ENCODE data around the gene ZNF77. TPM values are rescaled to one million over a fixed set of nuclear protein-coding genes. Genes with fewer than 3 reads are reported as not detected.
A peak's percentile ranks its signal among the peaks of the same experiment; 100 is the strongest.

The ZNF77 gene
- total RNA-seq, 4 donors from 2014 or later: 5.1 to 7.0 (median 6.2) TPM

GRCh38 chr19:2923510-2923909 is 21.3 kb downstream of the ZNF77 start:
- Histone ChIP-seq H3K4me3 (replicated peaks in 1 of 3) (no peak overlapping the region), H3K9me3 (no peaks in the 10 kb centered on the region), H3K27me3 (no peaks in the 10 kb centered on the region), H3K4me1 (peaks cover 0 to 13% of the 10 kb centered on the region in 2 donors), H3K27ac (no peak overlapping the region), H3K36me3 (no peaks in the 10 kb centered on the region)
- 50 to 65% methylated on average over 4 of the region's 4 CpGs for WGBS, 2 donors
- intact Hi-C loops (cut with DNase I): no loop called here
- TF ChIP-seq, protein P1, sequence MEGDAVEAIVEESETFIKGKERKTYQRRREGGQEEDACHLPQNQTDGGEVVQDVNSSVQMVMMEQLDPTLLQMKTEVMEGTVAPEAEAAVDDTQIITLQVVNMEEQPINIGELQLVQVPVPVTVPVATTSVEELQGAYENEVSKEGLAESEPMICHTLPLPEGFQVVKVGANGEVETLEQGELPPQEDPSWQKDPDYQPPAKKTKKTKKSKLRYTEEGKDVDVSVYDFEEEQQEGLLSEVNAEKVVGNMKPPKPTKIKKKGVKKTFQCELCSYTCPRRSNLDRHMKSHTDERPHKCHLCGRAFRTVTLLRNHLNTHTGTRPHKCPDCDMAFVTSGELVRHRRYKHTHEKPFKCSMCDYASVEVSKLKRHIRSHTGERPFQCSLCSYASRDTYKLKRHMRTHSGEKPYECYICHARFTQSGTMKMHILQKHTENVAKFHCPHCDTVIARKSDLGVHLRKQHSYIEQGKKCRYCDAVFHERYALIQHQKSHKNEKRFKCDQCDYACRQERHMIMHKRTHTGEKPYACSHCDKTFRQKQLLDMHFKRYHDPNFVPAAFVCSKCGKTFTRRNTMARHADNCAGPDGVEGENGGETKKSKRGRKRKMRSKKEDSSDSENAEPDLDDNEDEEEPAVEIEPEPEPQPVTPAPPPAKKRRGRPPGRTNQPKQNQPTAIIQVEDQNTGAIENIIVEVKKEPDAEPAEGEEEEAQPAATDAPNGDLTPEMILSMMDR (IDR thresholded peaks at IDR 0.05): no peak
- no peak for TF ChIP-seq POLR2A (IDR thresholded peaks at IDR 0.05)
- DNase-seq: no peak

DNA sequence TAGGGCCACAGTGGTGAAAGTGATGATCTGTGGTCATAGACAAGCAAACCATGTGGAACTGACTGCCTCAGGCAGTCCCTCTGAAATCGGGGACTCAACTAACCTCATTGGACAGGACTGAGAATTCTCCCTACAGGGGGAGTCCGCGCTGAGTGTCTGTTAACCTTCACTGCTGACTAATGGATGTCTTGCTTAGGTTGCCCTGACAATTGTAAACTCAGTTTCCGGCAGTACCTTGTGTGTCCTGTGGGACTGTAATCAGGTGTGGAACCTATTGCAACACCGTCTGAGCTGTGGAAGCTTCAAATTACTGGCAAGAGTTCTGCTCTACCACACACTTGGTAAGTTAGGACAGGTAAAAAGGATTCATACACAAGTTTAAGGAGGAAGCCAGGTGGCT is 21.8 kb downstream of the ZNF77 start:
- no peak for TF ChIP-seq POLR2A (IDR thresholded peaks at IDR 0.05)
- TF ChIP-seq, protein P1 (IDR thresholded peaks at IDR 0.05): peak in 3 of 6 experiments; percentile 28 to 40 (median 33)
- WGBS, 2 donors: 31 to 49% methylated on average over 5 of the region's 5 CpGs
- intact Hi-C loops (cut with DNase I): no loop called here
- H3K27me3 ChIP-seq: no peaks in the 10 kb centered on the region
- no peak overlapping the region for H3K4me3 ChIP-seq (replicated peaks in 1 of 3)
- peaks cover 0 to 13% of the 10 kb centered on the region in 2 donors for H3K4me1 ChIP-seq
- H3K36me3 ChIP-seq: peaks cover 2 to 3% of the 10 kb centered on the region in 2 donors
- no peaks in the 10 kb centered on the region for H3K9me3 ChIP-seq
- DNase-seq: peak; percentile 25 to 49
- H3K27ac ChIP-seq: no peak overlapping the region

DNA sequence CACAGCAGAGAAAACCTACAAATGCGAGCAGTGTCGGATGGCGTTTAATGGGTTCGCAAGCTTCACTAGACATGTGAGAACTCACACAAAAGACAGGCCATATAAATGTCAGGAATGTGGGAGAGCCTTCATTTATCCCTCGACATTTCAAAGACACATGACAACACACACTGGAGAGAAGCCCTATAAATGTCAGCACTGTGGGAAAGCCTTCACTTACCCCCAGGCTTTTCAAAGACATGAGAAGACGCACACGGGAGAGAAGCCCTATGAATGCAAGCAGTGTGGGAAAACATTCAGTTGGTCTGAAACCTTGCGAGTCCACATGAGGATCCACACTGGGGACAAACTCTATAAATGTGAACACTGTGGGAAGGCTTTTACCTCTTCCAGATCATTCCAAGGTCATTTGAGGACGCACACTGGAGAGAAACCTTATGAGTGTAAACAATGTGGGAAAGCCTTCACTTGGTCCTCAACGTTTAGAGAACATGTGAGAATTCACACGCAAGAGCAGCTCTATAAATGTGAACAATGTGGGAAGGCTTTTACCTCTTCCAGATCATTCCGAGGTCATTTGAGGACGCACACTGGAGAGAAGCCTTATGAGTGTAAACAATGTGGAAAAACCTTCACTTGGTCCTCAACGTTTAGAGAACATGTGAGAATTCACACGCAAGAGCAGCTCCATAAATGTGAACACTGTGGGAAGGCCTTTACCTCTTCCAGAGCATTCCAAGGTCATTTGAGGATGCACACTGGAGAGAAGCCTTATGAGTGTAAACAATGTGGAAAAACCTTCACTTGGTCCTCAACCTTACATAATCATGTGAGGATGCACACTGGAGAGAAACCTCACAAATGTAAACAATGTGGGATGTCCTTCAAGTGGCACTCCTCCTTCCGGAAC is 27.2 kb downstream of the ZNF77 start:
- TF ChIP-seq POLR2A (IDR thresholded peaks at IDR 0.05): no peak
- TF ChIP-seq, protein P1 (IDR thresholded peaks at IDR 0.05): no peak
- no peaks in the 10 kb centered on the region for H3K27me3 ChIP-seq
- intact Hi-C loops (cut with DNase I): no loop called here
- WGBS, 2 donors: 90 to 93% methylated on average over 16 of the region's 16 CpGs
- H3K9me3 ChIP-seq: no peaks in the 10 kb centered on the region
- H3K36me3 ChIP-seq: peaks cover 21 to 25% of the 10 kb centered on the region in 2 donors
- no peak overlapping the region for H3K27ac ChIP-seq
- H3K4me1 ChIP-seq: no peaks in the 10 kb centered on the region
- DNase-seq: no peak
- H3K4me3 ChIP-seq (replicated peaks in 1 of 3): no peak overlapping the region

GRCh38 chr19:2912306-2912705 is 32.5 kb downstream of the ZNF77 start:
- Histone ChIP-seq H3K27me3 (no peaks in the 10 kb centered on the region), H3K9me3 (no peaks in the 10 kb centered on the region), H3K36me3 (peaks cover 12 to 16% of the 10 kb centered on the region in 2 donors), H3K4me1 (no peaks in the 10 kb centered on the region), H3K4me3 (replicated peaks in 1 of 3) (no peak overlapping the region), H3K27ac (no peak overlapping the region)
- WGBS, 2 donors: 97 to 98% methylated on average over 5 of the region's 5 CpGs
- TF ChIP-seq, protein P1 (IDR thresholded peaks at IDR 0.05): no peak
- no peak for DNase-seq
- intact Hi-C loops (cut with DNase I): no loop called here

DNA sequence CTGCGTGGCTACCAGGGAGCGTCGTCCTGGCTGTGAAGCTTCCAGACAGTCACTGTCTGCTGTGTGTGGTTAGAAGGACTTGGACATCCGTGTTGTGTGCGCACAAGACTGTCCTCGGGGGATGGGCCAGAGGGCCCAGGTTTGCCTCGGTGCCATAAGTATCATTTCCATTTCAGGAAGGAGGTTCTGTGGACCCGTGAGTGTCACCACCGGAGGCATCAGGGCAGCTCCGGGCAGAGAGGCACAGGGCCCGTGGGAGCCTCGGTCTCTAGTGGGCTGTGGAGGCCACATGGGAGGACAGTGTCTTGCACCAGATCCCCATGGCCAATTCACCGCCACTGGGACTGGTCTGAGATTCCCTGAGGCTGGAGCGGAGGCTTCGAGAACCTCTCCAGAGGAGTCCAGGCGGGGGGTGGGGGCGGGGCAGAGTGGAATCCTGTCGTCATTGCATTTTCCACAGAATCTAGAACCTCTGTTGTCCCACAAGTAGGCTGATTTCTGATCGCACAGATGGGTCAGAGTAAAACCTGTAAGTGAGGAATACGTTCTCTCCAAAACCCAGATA is 38.1 kb downstream of the ZNF77 start:
- H3K9me3 ChIP-seq: no peaks in the 10 kb centered on the region
- intact Hi-C loops (cut with DNase I): no loop called here
- no peaks in the 10 kb centered on the region for H3K27me3 ChIP-seq
- H3K36me3 ChIP-seq: no peaks in the 10 kb centered on the region
- H3K4me3 ChIP-seq (replicated peaks in 1 of 3): no peak overlapping the region
- TF ChIP-seq POLR2A (IDR thresholded peaks at IDR 0.05): no peak
- TF ChIP-seq, protein P1 (IDR thresholded peaks at IDR 0.05): no peak
- peaks cover 0 to 3% of the 10 kb centered on the region in 2 donors for H3K4me1 ChIP-seq
- DNase-seq: no peak
- H3K27ac ChIP-seq: no peak overlapping the region
- WGBS, 2 donors: 87 to 90% methylated on average over 4 to 18 of the region's 20 CpGs

Measured in thyroid gland (tissue), 4 donors.